Measurements from ENCODE around the gene CRIM1.
A peak's percentile ranks its signal among the peaks of the same experiment; 100 is the strongest.

Gene CRIM1

DNA sequence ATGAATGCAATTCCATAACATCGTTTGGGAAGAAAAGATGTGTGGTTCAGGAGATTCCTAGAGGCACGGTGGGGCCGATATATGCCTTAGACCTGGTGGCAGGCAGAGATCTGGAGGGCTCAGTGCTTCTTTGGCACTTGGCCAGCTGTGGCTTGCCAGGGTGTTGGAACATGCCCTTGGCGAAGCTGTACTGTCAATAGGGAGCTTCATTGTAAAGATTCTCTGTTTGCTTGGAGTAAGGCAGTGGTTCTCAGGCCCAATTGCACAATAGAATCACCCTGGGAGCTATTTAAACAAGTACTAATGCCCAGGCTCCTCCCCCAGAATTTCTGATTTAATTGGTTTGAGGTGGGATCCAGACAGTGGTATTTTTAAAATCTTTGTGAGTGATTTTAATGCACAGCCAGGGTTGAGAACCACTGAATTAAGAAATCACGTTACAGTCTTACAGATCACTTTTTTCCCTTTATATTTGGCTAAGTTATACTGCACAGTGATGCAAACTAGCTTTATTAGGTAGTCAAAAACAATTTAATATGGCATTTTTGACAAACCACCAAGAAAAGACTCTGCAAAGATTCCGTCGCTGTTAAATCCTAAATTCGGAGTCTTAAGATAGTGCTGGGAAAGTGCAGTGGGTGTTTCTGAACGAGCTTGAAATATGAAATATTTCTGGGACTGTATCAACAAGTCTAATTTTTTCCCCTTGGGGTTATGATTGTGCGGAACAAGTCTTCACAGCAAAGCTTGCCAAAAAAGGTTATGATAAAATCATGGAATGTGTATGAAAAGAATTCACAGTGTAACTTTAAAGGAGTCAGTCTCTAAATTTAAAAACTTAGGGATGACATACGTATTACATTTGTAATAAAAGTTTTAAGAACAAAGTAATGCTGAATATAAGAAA is 78.0 kb downstream of the CRIM1 start:
- DNase-seq: peak; percentile 39

DNA sequence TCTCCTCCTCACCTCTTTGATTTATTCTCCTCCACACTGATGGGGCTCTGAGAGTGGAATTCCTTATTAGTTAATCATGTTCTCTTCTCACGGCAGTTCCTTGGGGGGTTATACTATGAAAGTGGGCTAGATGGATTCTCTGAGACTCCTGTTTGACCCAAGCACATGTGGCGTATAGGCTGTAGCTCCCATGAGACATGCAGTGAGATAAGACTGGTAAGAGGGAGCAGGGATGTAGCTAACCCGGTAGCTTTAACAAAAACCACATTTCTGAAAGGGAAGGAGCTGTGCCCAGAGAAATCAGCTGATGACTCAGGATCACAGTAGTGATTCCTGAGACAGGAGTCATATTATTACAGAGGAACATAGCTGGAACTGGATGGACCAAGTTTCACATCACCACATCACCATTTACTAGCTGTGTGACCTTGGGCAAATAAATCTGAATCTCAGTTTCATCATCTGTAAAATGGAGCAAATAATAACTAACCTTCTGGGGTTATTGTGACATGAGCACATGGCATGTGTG is 82.9 kb downstream of the CRIM1 start:
- DNase-seq: no peak

- DNase-seq: no peak
Measured at GRCh38 chr2:36439084-36439483, 83.5 kb downstream of the CRIM1 start.

- DNase-seq: no peak
Measured at GRCh38 chr2:36441065-36441625, 85.6 kb downstream of the CRIM1 start.

- DNase-seq: no peak
Measured at GRCh38 chr2:36441816-36442215, 86.2 kb downstream of the CRIM1 start.

GRCh38 chr2:36444216-36444936 is 88.8 kb downstream of the CRIM1 start:
- no peak for DNase-seq

GRCh38 chr2:36445185-36445866 is 89.7 kb downstream of the CRIM1 start:
- no peak for DNase-seq

GRCh38 chr2:36446294-36446693 is 90.7 kb downstream of the CRIM1 start:
- no peak for DNase-seq

- DNase-seq: no peak
Measured at GRCh38 chr2:36449213-36449612, 93.6 kb downstream of the CRIM1 start.

GRCh38 chr2:36449943-36450392 is 94.4 kb downstream of the CRIM1 start:
- DNase-seq: no peak

DNA sequence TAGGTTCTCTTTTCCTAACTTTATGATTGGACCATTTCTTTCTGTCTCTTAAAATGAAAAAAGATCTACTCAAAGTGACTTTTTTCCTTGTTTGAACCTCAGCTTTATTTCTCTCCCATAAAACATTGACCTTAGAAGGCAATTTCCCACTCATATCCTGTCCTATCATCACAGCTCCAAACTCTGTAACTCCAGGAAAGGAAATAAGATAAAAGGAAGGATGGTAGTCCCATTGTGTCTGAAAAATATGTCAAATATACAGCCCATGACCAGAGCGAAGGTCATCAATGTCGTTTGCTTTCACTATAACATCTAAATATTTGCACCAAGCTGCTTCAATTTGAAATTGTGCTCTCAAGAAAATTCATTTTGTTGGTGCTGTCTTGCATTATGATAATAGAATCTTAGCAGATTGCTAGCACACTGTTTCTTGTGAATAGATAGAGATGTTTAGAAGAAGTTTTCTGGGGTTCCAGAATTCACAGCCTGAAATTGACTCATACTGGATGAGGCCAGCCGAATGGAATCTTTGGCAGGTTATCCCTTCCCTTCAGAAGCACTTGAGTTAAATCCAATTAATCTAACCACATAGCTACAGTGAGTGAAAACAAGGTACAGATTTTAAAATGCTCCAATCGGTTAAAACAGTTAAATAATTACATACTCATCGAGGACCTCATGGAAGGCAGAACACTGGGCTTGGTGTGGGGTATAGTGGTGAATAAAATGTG is 95.1 kb downstream of the CRIM1 start:
- no peak for DNase-seq

DNA sequence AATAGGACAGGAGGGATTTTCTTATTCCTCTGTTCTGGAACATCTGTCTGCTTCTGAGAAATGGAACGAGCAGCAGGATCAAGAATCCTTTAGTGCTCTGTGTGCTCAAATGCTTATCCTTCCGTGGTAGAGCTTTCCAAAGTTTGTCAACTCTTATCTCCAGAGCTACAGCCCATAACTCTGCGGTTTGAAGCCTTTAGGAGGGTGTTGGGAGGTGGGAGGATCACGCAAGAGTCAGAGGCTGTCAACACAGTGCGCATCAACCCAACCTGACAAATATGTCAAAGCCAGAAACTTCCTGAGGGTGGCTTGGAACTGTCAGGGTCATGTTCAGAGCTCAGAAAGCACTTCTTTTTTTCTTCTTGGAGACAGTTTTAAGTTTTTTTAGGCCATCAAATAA is 95.9 kb downstream of the CRIM1 start:
- DNase-seq: no peak

DNA sequence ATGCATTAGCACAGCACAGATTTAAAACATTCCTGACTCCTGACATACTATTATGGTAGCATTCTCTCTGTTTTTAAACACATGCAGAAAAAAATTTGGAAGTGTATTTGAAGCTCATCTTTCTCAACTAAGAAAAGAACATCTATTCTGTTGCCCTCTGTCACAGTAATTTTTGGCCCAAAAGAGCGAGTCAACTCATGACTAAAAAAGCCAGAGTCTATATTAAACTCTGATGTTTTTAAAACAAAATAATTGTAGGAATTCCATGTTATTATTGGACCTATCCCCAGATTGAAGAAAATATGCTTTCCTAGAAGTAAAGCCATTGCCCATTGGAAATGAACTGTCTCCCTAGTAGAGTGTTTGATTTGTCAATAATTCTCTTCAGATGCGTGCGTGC is 96.7 kb downstream of the CRIM1 start:
- DNase-seq: no peak

DNA sequence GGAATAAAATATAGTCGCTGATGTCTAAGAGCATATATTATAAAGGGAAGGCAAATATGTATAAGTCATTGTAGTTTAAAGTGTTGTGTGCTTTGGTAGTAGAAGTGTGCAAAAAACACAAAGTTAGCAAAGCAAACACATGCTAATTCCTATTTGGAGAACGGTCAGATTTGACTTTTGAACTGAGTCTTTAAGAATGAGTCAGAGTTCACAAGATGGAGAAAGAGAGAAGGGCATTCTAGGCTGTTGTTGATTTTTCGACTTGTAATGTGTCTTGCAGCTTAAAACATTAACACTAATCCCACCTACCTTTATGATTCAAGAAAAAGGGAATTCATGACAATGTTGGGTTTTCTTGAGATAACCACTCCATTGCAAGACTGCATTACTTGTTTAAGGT is 98.1 kb downstream of the CRIM1 start:
- no peak for DNase-seq

- no peak for DNase-seq
Measured at GRCh38 chr2:36455011-36455410, 99.4 kb downstream of the CRIM1 start.

DNA sequence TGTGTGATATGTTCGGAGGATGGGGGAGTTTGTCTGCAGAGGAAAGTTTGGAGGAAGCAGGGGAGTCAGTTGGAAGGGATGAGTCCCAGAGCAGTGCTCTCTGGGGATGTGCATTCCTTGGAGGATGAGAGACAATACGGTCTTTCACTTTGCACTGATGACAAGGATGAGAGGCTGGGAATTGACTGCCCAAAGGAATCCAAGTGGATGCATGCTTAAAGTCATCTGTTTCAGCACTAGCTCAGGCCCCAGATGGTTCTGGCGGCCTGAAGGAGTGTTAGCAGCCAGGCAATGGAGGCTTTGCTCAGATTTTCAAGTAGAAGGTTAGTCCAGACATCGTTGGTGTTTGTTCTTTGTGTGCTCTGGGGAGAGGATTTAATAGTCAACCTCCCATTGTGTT is 100.2 kb downstream of the CRIM1 start:
- no peak for DNase-seq

- DNase-seq: no peak
Measured at GRCh38 chr2:36456227-36457175, 100.9 kb downstream of the CRIM1 start.

- no peak for DNase-seq
Measured at GRCh38 chr2:36458106-36458505, 102.5 kb downstream of the CRIM1 start.

DNA sequence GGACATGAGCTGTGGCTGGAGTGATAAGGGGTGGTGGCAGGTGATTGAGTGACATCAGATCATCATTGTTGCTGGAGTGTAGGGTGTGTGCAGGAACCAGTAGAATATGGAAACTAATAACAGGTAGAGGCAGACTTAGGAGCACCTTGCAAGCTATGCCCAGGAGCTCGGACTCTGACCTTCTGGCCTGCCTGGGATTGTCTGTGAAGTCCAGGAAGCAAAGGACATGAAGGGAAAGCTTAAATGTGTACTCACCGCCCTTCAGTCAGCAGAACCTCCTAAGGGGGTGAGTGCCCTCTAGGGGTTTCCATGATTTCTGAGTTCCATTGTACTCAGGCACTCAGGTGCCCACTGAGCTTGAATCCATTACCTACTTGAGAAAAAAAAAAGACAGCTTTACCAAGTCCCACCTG is 104.2 kb downstream of the CRIM1 start:
- DNase-seq: no peak

DNA sequence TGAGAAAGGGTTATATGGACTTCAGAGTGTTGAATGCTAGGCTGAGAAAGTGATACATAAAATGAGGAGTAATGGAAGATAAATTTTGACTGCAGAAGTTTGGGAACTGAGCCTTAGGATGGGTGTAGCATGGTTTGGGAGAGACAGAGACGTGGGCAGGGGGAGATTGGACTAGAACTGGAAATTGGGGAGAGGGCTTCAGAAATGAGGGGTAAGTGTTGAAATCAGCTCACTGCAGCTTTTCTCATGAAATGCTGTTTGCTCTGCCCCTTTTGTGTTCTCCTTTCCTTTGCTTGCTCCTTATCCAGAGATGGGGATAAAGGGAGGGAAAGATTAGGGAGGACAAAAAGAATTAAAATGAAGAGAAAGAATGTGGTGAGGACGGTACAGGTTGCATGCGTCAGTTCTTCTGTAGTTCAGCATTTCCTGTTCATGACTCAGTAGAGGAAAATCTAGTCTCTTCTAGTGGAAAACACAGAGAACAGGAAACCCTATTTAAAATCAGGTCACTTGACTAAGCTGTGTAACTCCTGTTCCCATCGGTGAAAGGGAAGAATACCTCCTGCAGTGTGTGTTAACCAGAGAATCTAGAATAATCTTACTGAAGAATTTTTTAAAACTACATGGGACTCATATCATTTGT is 105.6 kb downstream of the CRIM1 start:
- no peak for DNase-seq
